Stimulated activated CD8-positive, alpha-beta memory T cell treated with anti-CD3 and anti-CD28 coated beads, Interleukin-12 subunit alpha, Interleukin-12 subunit beta, amount 100 ng/mL, for 4 hours (primary cell): ENCODE measurements around the gene GALR2.

ENCODE experiments used
- DNase-seq: peaks from one replicate; pipeline ENCODE4 v3.0.0-alpha.2; 2020; ENCODE audit warnings: low read depth

Gene GALR2

DNA sequence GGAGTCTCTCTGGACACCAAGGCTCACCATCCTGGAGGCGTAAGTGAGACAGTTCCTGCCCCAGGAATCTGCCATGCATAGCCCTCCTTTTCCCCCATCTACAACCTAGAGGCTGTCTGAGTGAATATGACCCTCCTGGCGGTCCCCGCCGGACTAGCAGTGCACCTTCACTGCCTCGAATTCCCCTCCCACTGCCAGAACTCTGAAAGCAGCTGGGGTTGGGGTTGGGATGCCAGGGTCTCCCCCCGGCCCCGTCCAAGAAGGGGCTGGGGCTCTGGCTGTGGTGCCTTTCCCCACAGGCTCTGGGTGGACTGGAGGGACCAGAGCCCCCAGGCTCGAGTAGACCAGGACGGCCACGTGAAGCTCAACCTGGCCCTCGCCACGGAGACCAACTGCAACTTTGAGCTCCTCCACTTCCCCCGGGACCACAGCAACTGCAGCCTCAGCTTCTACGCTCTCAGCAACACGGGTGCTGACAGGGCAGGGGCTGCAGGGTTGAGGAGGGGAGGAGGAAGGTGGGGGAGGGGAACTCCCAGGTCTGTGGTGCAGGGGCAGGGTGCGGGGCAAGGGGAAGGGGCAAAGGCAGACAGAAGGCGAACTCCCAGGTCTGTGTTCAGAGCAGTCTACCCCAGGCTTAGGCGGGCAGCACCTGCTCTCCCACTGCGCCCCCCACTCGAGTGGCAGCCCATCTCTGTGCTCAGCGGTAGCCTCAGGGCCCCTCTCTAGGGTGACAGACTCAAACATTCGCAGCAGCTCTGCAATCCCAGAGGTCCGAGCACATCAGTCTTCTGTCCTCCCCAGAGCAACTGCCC is 5.6 kb downstream of the GALR2 start:
- no peak for DNase-seq

DNA sequence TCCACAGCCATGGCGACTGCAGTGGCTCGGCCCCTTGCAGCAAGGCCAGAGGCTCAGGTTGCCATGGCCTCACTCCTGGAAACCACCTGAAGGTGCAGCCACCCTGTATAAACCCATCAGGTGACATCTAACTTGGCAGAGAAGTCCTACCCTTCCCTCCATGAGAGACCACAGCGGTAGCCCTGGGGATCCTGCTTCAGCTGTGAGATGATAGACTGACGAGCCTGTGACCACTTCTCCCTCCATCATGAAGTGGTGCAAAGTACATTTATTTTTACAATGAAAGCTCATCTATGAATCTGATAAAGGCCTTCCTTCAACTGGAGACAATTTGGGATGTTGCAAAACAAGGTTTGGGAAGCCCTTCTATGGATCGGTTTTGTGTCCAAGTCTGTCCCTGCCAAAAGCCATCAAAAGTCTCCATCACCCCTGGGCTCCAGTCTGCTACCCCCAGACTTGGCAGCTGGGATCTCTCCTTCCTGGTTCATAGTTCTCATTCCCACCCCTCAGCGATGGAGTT is 6.2 kb downstream of the GALR2 start:
- no peak for DNase-seq

DNA sequence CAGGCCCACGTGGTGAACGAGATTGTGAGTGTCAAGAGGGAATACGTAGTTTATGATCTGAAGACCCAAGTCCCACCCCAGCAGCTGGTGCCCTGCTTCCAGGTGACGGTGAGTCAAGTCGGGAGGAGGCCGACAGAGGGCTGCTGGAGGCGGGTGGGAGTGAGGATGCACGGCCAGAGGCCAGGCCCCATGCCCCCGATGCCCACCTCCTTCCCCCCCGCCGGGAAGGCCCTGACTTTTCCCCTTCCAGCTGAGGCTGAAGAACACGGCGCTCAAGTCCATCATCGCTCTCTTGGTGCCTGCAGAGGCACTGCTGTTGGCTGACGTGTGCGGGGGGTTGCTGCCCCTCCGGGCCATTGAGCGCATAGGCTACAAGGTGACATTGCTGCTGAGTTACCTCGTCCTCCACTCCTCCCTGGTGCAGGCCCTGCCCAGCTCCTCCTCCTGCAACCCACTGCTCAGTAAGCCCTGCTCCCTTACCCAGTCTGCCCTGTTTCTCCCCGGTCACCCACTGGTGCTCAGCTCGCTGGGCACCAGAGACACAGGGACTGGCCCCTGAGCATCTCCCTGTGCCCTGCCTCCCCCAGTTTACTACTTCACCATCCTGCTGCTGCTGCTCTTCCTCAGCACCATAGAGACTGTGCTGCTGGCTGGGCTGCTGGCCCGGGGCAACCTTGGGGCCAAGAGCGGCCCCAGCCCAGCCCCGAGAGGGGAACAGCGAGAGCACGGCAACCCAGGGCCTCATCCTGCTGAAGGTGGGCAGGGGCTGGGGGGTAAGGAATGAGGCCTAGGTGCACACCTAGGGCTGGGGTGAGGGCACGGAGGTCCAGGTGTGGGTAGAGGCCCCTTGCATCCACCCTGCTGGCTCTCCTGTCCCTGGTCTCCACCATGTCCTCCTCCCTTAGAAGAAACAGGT is 7.0 kb downstream of the GALR2 start:
- DNase-seq, result no peak

DNA sequence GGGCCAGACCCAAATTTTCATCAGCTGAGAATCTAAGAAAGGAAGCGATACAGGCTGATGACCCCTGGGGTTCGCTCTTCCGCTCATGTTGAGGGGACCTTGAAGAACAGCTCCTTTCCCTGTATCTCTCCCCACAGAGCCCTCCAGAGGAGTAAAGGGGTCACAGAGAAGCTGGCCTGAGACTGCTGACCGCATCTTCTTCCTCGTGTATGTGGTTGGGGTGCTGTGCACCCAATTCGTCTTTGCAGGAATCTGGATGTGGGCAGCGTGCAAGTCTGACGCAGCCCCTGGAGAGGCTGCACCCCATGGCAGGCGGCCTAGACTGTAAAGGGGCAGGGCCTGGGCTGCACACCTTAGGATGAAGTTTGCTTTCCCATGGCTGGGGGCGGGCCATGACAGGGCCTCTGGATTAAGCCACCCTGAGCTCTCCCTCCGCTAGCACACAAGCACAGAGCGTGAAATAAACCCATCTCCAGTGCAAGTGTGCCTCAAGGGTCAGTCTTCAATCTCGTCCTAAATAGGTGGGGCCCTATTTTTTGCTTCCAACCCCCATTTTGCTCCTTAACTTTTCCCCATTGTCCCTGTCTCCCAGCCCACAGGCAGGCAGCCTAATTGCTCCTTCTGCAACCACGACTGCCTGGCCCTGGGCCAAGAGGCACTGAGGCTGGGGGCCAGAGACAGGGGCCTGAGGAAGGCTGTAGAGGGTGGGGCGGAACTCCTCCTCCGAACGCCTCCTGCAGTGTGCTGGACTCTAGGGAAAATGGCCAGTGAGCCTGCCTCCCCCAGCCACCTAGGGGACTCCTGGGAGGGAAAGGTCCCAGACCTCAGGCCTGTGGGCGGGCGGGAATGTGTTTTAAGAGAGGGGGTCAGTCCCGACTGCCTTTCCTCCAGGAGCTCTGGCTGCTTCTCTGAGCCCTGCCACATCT is 8.0 kb downstream of the GALR2 start:
- no peak for DNase-seq

DNA sequence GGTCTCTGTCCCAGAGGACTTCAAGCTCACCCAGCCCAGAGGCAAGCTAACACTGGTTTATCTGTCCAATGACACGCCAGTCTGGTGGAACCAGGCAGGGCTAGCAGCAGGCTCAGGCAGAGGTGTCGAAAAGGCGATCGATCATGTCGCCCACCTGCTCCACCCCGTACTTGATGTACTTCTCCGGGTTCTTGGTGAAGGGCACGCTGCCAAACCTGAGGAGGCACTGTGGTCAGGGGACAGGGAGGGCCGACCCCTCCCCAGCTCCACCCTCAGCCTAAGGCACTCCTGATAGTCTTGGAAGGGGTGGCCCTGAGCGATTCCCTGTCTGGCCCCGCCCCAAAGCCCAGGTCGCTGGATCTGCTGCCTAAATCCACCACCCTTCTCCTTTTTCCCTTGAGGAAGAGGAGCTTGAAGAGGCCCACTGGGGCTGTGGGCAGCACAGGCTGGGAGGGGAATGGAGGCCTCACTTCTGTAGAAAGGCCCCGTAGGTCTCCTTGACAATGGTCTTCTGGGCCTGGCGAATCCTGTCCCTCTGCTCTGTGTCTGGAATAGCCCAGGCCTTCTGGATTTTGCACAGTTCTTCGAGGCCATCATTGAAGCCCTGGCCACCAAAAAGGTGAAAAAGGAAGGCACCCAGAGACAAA is 9.1 kb downstream of the GALR2 start:
- no peak for DNase-seq

DNA sequence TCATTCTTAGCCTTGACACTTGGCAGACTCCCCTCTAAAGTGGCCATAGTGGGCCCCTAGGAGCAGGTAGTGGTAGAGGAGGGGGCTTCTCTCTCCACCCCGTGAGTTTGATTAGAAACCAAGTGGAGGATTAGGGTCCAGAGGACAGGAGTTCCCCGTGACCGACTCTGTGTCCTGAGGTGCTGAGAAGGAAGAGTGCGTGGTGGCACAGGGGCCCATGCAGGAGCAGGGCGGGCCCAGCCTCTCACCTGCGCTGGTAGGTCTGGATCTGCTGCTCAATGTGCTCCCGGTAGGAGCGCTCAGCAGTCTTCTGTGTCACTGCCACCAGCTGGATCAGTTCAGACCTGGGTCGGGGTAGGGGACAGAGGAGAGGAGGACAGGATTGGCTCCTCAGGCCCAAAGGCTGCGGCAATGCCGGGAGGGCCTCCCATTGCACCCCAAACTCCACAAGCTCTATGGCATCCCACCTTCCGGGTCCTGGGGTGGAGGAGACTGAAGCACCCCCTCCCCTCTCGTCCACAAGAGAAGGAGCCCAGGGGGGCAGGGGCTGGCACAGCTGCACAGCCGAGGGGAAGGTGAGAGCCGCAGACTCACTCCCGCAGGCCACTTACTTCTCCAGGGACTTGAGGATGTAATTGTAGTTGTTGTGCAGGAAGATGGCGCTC is 10.6 kb downstream of the GALR2 start:
- no peak for DNase-seq

DNA sequence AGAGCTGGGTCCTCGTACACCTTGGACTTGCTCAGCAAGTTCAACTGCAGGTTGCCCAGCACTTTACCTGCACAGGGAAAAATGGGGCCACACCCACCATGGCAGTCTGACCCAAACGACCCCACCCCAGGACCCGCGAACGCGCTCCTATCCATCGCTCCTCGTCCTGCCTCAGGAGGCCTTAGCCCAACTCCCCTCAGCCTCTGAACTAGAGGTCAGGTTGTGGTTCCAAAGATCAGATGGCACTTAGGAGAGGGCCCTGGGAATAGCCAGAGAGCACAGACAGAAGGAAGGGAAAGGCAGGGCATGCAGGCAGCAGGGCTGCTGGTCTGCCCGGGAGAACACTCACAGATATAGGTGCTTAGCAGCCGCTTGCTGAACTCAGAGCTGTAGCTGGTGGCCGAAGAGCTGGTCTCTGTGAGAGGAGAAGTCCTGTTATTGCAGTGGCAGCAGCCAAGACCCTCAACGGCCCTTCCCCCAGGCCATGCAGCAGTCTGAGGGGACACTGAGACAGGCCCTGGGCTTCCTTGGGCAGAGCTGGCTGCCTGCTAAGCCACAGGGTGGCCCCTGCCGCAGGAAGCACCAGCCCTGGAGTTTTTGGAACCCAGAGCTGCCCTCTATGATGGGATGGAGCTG is 11.3 kb downstream of the GALR2 start:
- DNase-seq, result no peak

DNA sequence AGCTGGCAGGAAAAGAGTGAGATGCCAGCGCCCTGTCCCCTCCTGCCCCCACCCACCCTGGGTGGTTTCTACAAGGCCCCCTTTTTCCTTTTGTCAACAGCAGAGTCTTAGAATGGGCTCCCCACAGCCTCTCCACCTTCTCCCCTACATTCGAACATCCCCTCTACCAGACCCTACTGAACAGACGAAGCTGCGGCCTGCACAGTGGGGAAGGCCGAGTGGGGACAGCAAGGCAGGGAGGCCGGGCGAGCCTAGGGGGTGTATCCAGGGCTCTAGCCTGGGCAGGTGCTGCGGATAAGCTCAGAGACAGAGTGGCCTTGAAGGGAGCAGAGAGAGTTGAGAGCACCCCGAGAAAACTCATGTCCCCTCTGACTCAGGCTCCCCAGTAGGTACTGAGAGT is 11.8 kb downstream of the GALR2 start:
- DNase-seq, result no peak

DNA sequence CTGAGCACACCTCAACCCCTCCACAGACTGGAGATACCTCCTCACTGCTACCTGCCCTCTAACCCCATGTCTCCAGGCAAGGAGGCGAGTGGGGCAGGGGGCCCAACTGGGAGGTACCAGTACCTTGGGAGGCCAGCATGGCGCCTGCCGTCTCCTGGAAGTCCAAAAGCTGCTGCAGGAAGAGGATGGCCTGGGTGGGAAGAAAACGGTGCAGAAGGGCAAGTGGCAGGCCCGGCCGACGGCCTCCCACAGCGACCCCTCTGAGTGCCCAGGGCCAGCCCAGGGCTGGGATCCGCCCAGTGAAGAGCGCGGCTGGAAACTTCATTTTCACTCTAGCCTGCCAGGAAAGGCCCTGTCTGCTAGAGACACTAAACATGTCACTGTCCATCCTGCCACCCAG is 12.9 kb downstream of the GALR2 start:
- no peak for DNase-seq

DNA sequence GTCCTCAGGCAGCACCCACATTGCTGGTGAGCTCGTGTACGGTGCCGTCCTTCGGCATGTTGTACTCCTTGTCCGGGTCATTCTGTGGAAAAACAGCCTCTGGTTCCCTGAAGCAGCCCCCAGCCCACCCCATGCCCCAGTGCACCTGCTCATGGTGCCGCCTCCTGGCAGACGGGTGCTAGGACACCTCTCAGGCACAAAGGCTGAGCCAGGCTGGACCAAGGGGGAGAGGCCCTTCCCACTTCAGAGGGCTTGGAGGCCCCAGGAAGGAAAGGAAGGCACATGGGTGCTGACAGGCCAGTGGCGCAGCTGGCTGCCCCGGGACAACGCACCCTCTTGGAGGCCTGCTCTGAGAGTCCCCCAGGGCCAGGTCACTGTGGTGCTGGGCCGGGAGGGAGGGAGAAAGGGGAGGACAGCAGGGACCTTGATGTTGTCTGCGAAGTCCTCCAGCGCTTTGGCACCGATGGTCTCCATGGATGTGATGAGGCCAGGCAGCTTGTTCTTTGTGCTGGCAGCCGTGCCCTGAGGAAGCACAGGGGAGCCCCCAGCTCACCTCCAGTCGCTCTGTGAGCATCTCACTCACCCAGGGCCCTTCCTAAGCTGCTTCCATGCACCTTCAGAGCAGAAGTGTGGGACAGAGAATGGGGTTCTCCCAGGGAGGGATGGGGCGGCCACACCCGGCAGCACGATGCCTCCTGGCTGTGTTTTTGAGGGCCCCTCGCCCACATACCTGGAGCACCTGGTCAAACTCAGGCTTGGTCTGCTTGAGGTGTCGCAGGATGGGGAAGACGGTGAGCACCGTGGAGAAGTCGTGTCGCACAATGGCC is 13.7 kb downstream of the GALR2 start:
- DNase-seq, result no peak

DNA sequence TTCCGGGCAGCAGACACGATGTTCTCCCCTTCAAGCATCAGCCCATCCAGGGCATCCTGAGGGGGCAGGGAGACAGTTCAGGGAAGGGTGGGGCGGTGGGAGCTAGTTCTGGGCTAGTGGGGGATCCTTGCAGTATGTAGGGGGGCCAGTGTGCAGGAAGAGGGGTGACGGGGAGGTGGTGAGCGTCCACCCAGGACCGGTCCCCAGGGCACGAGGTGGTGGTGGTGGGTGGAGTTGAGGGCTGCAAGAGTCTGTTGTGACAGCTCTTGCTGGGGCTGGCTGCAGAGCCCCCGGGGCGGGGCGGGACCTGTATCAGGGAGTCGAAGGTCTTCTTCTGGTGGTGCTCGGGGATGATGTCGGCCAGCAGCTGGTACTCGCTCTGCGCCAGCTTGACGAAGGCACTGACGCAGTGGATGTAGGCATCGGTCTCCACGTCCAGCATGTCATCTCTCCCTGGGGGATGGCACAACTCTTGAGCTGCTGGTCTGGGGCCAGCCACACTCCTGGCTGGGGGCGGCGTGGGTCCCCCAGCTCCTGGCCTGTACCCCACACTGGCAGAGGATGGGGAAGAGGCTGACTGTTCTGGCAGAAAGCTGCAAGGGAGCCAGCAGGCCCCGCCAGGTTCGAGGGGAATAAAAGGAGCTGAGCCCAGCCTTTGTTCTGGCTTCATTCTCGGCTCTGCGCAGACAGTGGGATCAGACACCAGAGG is 14.4 kb downstream of the GALR2 start:
- DNase-seq, result no peak

DNA sequence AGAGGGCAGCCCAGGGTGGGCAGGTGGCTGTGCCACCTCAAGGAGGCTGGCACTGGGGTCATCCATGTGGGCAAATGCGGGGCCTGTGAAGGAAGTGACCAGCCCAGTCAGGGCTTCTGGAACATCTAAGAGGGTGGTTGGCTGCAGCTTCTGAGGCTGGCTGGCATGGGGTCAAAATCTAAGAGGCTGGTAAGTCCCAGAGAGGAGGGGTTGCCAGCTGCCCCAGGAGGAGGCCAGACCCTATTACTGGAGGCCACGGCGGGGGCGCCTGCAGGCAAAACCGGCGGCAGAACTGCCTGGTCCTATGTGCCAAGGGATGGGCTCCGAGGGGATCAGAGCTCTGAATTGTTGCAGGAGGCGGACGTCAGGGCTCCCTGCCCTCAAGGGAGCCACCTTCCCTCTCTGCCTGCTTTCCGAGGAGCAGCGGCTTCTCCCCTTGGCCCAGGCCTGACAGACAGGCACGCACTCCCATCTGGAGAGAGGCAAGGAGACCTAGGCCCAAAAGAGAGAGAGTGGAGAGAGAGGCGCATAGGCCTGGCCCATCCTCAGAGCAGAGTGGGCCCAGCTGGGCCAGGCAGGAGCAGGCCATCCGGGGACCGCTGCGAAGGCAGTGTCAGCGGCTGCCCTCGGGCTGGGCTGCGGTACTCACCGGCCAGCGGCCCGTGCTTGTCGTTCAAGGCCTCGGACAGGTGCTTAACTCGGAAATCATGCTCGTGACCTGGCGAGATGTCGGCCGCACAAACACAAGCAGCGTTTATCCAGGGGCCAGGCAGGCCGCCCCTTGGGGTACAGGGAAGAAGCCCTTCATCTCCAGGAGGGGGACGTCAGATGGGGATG is 15.3 kb downstream of the GALR2 start:
- no peak for DNase-seq

DNA sequence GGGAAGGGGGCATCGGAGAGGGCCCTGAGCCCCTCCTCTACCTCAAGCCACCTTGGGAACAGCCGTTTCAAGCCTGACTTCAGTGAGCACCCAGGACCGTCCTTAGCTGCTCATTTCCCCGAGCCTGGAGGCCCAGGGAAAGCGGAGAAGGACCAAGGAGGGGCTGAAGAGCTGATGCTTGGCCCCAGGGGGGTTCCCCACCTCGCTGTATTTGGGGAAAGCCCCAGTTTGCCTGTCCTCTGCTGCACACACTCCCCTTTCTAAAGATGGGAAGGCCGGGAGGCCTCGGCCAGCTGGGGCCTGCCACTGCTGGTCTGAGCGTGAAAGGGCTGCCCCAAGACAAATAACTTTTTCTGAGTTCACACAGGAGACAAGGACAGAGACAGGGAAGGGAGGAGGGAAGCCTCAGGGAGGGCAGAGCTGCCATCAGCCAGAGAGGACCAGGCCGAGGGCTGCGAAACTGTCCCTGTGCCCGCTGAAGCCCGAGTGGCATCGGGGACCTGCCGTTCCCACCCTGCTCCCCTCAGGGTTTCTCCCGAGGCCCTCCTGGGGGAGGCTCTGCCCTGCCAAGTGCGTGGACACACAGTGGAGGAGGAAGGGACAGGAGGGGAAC is 16.0 kb downstream of the GALR2 start:
- DNase-seq, result no peak

DNA sequence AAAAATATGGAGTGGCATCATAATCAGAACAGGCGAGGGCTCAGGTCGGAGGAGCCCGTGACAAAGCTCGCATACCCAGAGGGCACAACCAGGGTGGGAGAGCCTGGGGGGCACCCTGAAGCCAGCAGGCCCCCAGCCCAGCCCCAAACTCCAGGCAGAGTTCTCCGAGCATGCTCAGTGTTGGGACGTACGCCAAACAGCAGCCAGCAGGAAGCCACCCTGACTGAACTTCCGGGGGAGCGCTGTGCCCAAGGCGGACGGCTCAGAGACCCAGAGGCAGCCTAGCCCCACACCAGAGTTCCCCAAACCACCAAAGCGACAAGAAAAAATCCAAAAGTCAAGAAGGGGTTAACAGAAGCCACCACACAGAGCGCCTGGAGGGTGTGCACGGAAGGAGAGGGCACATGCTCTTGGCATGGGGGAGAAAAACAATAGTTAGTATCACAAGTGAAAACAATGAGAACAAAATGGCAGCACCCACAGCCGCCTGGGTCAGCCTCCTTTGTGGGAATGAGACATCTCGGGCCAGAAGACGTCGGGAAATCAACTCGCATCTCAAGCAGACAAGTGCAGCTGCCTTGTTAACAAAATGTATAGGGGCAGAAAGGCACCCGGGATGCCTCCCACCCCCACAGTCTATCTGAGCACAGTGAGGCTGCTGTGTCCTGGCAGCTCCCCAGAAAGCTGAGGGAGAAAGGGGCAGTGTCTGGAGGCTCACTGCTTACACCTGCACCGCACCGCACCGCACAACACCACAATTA is 17.1 kb downstream of the GALR2 start:
- no peak for DNase-seq

DNA sequence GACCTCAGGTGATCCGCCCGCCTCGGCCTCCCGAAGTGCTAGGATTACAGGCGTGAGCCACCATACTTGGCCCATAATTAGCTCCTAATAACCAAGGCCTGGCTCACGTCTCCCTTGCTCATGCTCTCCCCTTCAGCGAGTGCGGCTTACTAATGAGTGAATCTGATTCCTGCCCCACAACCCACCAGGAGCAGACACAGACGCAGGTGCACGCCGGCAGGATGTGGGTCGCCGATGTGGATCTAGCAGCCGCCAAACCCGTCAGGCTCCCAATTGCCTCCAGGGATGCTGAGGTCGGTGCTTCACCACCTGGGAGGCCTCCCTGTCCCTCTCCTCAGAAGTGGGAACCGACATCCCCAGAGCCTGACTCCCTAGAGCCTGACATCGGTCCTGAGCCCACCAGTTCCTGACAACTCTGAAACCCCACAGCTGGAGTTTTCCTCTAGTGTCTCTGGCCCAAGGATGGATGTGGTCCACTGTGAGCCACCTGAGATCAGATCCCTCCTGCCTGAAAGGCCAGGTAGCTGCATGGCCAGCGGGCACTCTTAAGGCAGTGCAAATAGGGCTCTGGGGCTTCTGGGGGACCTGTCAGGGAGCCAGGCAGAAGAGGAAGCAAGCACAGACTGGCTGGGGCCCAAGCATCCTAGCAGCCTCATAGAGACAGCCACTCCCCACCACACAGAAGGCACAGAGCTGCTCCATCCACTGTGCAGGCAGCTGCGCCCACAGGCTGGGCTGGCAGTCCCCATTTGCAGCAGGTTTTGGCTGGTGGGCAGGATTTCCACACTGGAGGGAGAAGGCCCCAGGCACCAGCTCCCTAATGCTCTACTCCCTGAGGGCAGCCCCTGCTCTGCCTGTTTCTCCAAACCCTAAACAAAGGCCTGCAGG is 18.2 kb downstream of the GALR2 start:
- no peak for DNase-seq

DNA sequence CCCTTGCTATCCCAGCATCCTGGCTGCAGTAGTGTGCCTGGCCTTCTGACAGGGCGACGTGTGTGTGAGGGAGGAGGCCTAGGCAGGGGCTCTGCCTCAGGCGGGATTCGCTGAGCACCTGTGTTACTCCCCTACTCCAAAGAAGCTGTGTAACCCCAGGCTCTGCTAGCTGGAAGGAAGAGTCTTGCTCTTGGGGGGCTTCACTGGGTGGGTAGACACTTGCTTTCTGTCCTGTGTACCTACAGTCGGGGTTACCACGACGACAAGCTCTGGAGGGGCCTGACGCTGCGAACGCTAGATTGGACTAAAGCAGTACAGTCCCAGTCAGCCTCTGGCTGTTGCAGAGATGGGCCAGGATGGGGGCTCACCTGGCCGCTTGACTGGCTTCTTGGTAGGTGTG is 19.5 kb downstream of the GALR2 start:
- DNase-seq, result no peak
